ENCODE results near the gene CDC45. TPM values are rescaled to one million over a fixed set of nuclear protein-coding genes. Genes with fewer than 3 reads are reported as not detected.

The CDC45 gene
- total RNA-seq, 1 donor from 2014 or later = 6.2 TPM

GRCh38 chr22:19447330-19448075 is 32.2 kb upstream of the CDC45 start, which contains the start of gene C22orf39:
C22orf39 (minus strand) TSS chr22:19447711; CDS start chr22:19447688, 23 bp downstream.
- Mint-ChIP-seq H3K9me3 (ENCODE audit: unreplicated experiment) (no peaks in the 10 kb centered on the region), H3K4me1 (ENCODE audit: unreplicated experiment) (peaks cover 28% of the 10 kb centered on the region), H3K36me3 (ENCODE audit: low read depth, unreplicated experiment) (peaks cover 9% of the 10 kb centered on the region)

DNA sequence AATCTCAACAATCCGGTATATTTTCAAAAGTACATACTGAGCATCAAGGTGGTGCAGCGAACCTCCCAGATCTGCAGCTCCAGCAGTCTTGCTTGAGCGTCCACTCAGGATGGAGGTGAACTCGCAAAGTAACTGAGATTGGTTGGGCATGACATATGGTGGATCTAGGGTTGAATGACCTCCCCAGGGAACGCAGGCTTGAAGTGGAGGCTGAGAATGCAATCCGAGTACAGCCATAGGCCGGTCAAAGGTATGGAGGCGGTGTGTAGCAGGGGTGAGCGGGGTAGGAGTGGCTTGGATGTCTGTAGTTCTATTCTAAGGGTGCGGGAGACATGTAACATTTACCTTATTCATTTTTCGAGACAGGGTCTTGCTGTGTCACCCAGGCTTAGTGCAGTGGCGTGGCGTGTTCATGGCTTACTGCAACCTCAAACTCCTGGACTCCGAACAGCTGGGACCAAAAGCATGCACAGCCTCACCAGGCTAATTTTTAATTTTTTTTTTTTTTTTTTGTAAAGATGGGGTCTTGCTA is 31.6 kb upstream of the CDC45 start:
- Mint-ChIP-seq H3K27ac (ENCODE audit: unreplicated experiment) (peak overlapping the region; percentile 70), H3K9me3 (ENCODE audit: unreplicated experiment) (no peaks in the 10 kb centered on the region), H3K27me3 (ENCODE audit: unreplicated experiment) (peaks cover 8% of the 10 kb centered on the region), H3K4me1 (ENCODE audit: unreplicated experiment) (peaks cover 28% of the 10 kb centered on the region), H3K36me3 (ENCODE audit: low read depth, unreplicated experiment) (peaks cover 9% of the 10 kb centered on the region), H3K4me3 (ENCODE audit: unreplicated experiment) (peak overlapping the region; percentile 89)
- DNase-seq (ENCODE audit: low spot score) = peak; percentile 24
- TF ChIP-seq CTCF (IDR thresholded peaks at IDR 0.05; ENCODE audit: unreplicated experiment) = no peak

More at GRCh38 chr22:19447330-19448075, 32.2 kb upstream of the CDC45 start, which contains the start of gene C22orf39:
- DNase-seq (ENCODE audit: low spot score) = peak; percentile 82
- H3K27ac Mint-ChIP-seq (ENCODE audit: unreplicated experiment) = peak within 1 kb of the TSS; percentile 89
- no peak for TF ChIP-seq CTCF (IDR thresholded peaks at IDR 0.05; ENCODE audit: unreplicated experiment)
- H3K4me3 Mint-ChIP-seq (ENCODE audit: unreplicated experiment) = peak within 1 kb of the TSS; percentile 97
- H3K27me3 Mint-ChIP-seq (ENCODE audit: unreplicated experiment) = peaks cover 8% of the 10 kb centered on the region

DNA sequence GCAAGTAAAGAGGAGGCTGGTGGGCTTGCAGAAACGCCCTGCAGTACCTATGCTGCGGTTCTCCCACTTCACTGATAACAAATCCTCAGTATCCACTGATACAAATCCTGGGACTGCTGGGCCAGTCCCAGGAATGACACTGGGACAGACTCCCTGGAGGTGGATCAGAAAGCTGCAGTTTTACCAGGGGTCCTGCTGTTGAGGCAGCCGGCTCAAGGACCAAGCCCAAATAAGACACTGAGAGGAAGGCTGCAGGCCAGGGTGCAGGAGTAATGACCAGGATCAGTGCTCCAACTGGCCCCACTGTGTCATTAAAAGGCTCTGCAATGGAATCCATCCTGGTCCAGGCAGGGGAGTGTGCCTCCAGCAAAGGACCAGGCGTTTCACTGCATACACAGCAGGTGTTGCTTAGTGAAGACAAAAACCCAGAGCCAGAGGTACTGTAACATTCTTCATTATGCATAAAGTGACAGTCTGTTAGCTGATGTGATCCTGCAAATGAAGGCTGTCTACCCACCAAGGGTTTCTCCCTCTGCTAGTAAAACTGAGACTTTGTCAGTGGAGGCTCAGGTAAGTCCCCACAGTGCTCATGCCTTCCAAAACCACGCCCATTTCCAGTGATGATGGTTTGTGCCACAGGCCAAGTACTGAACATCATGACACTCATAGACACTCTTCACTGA is 30.8 kb upstream of the CDC45 start:
- no peak for TF ChIP-seq CTCF (IDR thresholded peaks at IDR 0.05; ENCODE audit: unreplicated experiment)
- no peak for DNase-seq (ENCODE audit: low spot score)

DNA sequence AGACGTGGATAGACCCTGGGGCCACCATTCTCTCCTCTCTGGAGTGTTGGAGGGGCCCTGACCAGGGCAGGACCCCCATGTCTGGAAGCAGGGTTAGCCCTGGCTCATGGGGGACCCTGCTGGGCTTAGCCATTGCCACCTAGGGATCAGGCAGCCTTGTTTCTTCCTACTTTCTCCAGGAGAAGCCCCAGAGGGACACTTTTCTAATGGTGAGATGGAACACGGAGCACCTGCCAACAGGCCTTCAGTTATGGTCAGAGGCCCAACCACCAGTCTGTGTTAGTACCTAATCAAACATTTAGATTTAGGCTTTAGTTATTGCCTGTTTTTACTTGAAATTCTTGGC is 30.3 kb upstream of the CDC45 start:
- no peak overlapping the region for H3K4me3 Mint-ChIP-seq (ENCODE audit: unreplicated experiment)
- TF ChIP-seq CTCF (IDR thresholded peaks at IDR 0.05; ENCODE audit: unreplicated experiment) = no peak
- no peak for DNase-seq (ENCODE audit: low spot score)
- H3K36me3 Mint-ChIP-seq (ENCODE audit: low read depth, unreplicated experiment) = peaks cover 9% of the 10 kb centered on the region
- no peak overlapping the region for H3K27ac Mint-ChIP-seq (ENCODE audit: unreplicated experiment)
- peaks cover 26% of the 10 kb centered on the region for H3K4me1 Mint-ChIP-seq (ENCODE audit: unreplicated experiment)
- no peaks in the 10 kb centered on the region for H3K9me3 Mint-ChIP-seq (ENCODE audit: unreplicated experiment)
- peaks cover 8% of the 10 kb centered on the region for H3K27me3 Mint-ChIP-seq (ENCODE audit: unreplicated experiment)

More for the DNA sequence above, 30.8 kb upstream of the CDC45 start:
- Mint-ChIP-seq H3K4me3 (ENCODE audit: unreplicated experiment) (peak overlapping the region; percentile 33), H3K4me1 (ENCODE audit: unreplicated experiment) (peaks cover 28% of the 10 kb centered on the region), H3K36me3 (ENCODE audit: low read depth, unreplicated experiment) (peaks cover 6% of the 10 kb centered on the region), H3K9me3 (ENCODE audit: unreplicated experiment) (no peaks in the 10 kb centered on the region), H3K27me3 (ENCODE audit: unreplicated experiment) (peaks cover 8% of the 10 kb centered on the region), H3K27ac (ENCODE audit: unreplicated experiment) (no peak overlapping the region)
